Left ventricle myocardium inferior (tissue), 1 donor: ENCODE results near the gene OGFOD3. TPM values are rescaled to one million over a fixed set of nuclear protein-coding genes. Genes with fewer than 3 reads are reported as not detected.
"Not testable (repeated sequence)": the region's sequence is repeated elsewhere in the genome, so short reads cannot be mapped to it uniquely, and the experiment has no call there.

Experiments
- DNase-seq: peaks from one replicate; pipeline ENCODE4 v3.0.0-alpha.2; 2020
- H3K27ac ChIP-seq: fragments of 200-600 bp; replicated peaks from 2 replicates; pipeline ENCODE4 v1.8.0; 2021
- H3K27me3 ChIP-seq: fragments of 200-600 bp; 2 replicates; pipeline ENCODE4 v1.8.0; 2021; ENCODE audit warnings: low read depth
- H3K36me3 ChIP-seq: fragments of 200-600 bp; 2 replicates; pipeline ENCODE4 v1.8.0; 2021
- H3K4me1 ChIP-seq: fragments of 200-600 bp; 2 replicates; pipeline ENCODE4 v1.8.0; 2021
- H3K4me3 ChIP-seq: fragments of 200-600 bp; 2 replicates; pipeline ENCODE4 v1.8.0; 2021; ENCODE audit warnings: mild to moderate bottlenecking, moderate library complexity
- H3K9me3 ChIP-seq: fragments of 200-600 bp; replicated peaks from 2 replicates; pipeline ENCODE4 v1.8.0; 2021
- intact Hi-C: fragments of 100-400 bp; cut with micrococcal nuclease; formaldehyde crosslinking; loops from one replicate; pipeline ENCODE4 v1.11.0; 2022
- total RNA-seq: library from RNA; stranded (reverse); fragmentation: NEBNext Ultra II Directional; extraction: Animal tissue kit (Norgen Biotek cat#: 25700); gene quantifications from one replicate; pipeline ENCODE4 v1.2.1, GENCODE V29; 2021
- TF ChIP-seq, protein P1 (sequence below): fragments of 200-600 bp; IDR thresholded peaks from 2 replicates; pipeline ENCODE4 v1.8.0; 2021; ENCODE audit warnings: antibody characterized with exemption, mild to moderate bottlenecking, borderline replicate concordance
- donor health status: DM: no; HTN: yes; CAD: no; lungs with severe emphysema.

Gene OGFOD3
- total RNA-seq, 1 donor from 2014 or later = 28.0 TPM

DNA sequence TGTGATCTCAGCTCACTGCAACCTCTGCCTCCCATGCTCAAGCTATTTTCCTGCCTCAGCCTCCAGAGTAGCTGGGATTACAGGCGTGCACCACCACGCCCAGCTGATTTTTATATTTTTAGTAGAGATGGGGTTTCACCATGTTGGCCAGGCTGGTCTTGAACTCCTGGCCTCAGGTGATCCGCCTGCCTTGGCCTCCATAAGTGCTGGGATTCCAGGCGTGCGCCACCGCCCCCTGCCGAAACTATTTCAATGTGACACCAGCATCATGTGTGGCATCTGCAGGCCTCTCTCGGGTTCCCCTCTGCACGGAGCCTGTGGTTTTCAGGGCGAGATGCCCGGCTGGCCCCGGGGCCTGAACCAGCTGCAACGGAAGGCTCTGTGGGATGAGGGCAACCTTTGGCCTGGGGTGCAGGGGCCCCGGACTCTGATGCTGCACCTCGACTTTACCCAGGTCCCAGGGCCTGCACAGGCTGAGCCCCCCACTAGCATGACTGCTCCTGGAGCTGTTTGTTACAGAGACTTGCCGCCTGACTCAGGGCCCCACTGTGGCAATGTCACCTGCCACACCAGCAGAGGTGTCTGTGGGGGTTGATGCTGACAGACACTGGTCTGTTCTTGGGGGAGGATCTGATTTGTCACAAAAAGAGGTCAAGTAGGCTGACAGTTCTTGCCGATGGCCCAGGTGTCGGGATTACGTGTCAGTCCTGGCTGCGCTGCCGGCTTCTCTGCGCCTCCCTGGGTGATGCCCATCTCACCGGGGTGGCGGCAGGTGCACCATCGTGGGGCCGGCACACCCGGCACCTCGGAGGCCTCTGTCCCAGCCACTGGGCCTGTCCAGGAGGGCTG is 68.0 kb downstream of the OGFOD3 start:
- TF ChIP-seq, protein P1, sequence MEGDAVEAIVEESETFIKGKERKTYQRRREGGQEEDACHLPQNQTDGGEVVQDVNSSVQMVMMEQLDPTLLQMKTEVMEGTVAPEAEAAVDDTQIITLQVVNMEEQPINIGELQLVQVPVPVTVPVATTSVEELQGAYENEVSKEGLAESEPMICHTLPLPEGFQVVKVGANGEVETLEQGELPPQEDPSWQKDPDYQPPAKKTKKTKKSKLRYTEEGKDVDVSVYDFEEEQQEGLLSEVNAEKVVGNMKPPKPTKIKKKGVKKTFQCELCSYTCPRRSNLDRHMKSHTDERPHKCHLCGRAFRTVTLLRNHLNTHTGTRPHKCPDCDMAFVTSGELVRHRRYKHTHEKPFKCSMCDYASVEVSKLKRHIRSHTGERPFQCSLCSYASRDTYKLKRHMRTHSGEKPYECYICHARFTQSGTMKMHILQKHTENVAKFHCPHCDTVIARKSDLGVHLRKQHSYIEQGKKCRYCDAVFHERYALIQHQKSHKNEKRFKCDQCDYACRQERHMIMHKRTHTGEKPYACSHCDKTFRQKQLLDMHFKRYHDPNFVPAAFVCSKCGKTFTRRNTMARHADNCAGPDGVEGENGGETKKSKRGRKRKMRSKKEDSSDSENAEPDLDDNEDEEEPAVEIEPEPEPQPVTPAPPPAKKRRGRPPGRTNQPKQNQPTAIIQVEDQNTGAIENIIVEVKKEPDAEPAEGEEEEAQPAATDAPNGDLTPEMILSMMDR = no peak
- intact Hi-C loops = loop anchor here (5.0 kb wide), 1 partner anchor 62 kb away; no protein-coding TSS in a partner anchor
- Histone ChIP-seq H3K27ac (no peak overlapping the region), H3K4me1 (peaks cover 6% of the 10 kb centered on the region), H3K9me3 (no peaks in the 10 kb centered on the region), H3K27me3 (peaks cover 13% of the 10 kb centered on the region), H3K36me3 (no peaks in the 10 kb centered on the region), H3K4me3 (no peak overlapping the region)
- DNase-seq = no peak

GRCh38 chr17:82349287-82349701 is 69.1 kb downstream of the OGFOD3 start:
- intact Hi-C loops = no loop called here
- TF ChIP-seq, protein P1 = no peak
- Histone ChIP-seq H3K9me3 (no peaks in the 10 kb centered on the region), H3K27me3 (peaks cover 12% of the 10 kb centered on the region), H3K27ac (no peak overlapping the region), H3K4me3 (no peak overlapping the region), H3K36me3 (no peaks in the 10 kb centered on the region), H3K4me1 (peaks cover 6% of the 10 kb centered on the region)
- no peak for DNase-seq

DNA sequence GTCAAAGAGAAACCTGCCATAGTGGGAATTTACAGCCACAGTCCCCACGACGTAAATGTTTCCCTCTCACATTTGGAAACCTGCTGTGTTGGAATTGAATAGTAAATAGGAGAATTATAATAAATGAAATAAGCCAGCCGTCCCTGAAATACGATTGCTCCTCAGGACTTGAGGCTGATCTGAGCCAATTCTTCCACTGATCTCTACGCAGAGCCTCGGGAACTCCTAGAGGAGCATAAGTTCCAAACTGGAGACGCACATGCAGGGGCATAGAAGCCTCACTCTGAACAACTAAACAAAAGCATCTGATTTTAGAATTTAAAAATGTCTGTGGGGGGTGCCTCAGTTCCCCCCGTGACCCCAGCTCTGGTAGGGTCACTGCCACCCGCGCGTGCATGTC is 69.5 kb downstream of the OGFOD3 start:
- TF ChIP-seq, protein P1 = no peak
- H3K36me3 ChIP-seq = no peaks in the 10 kb centered on the region
- peaks cover 14% of the 10 kb centered on the region for H3K27me3 ChIP-seq
- H3K4me3 ChIP-seq = no peak overlapping the region
- intact Hi-C loops = no loop called here
- H3K27ac ChIP-seq = no peak overlapping the region
- peaks cover 6% of the 10 kb centered on the region for H3K4me1 ChIP-seq
- no peaks in the 10 kb centered on the region for H3K9me3 ChIP-seq
- no peak for DNase-seq

DNA sequence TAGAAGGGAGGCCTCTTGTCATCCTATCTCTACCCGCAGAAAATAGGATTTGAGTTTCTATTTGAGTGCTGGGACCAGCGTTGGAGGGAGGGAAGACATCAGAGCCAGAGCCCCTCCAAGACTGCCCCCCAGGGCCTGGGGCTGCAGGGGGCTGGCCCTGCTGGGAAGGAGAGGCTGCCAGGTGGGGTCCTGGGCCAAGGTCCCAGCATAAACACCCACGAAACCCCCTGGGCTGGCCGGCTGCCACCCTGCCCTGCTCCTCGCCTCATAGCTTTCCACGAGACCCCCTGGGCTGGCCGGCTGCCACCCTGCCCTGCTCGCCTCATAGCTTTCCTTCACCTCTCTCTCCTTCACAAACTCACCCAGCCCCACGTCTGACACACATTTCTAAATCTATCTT is 70.0 kb downstream of the OGFOD3 start:
- no peak for DNase-seq

GRCh38 chr17:82347994-82348393 is 70.4 kb downstream of the OGFOD3 start:
- H3K4me3 ChIP-seq, DNase-seq, H3K27ac ChIP-seq, intact Hi-C loops, H3K9me3 ChIP-seq, H3K36me3 ChIP-seq, H3K4me1 ChIP-seq: not testable (repeated sequence)
- peaks cover 15% of the 10 kb centered on the region for H3K27me3 ChIP-seq

More for the DNA sequence above, 70.0 kb downstream of the OGFOD3 start:
- TF ChIP-seq, protein P1 = no peak
- Histone ChIP-seq H3K27me3 (peaks cover 15% of the 10 kb centered on the region), H3K36me3 (no peaks in the 10 kb centered on the region), H3K4me3 (no peak overlapping the region), H3K4me1 (peaks cover 6% of the 10 kb centered on the region), H3K27ac (no peak overlapping the region), H3K9me3 (no peaks in the 10 kb centered on the region)
- intact Hi-C loops = no loop called here
